Measurements from ENCODE around the gene EWSR1. TPM values are rescaled to one million over a fixed set of nuclear protein-coding genes. Genes with fewer than 3 reads are reported as not detected.

Gene EWSR1
- total RNA-seq, 1 donor from 2014 or later = 281 TPM

DNA sequence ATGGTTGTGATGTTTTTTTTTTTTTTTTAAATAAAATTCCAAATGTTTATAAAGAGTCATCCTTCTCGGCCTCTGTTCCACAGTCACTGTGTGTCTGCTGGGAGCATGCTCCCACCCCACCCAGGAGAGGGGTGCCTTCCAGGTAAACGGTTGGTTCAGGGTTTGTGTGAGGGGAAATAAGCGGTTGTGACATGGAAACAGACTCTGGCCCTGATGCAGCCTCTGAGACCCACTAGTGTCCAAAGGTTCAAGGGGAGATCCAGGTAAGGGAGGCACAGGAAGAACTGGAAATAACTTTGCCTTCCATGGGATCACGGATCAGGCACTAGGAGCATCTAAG is 32.4 kb downstream of the EWSR1 start:
- H3K4me2 ChIP-seq = no peak overlapping the region
- no peak for DNase-seq (ENCODE audit: low spot score)
- H3K27ac ChIP-seq = no peak overlapping the region
- H3K36me3 Mint-ChIP-seq = peaks cover 35% of the 10 kb centered on the region
- no peak overlapping the region for H3K4me3 ChIP-seq
- H3K9me3 ChIP-seq (ENCODE audit: low read depth) = no peaks in the 10 kb centered on the region
- peaks cover under 1% of the 10 kb centered on the region for H3K4me1 ChIP-seq
- H3K9ac ChIP-seq = no peak overlapping the region
- H3K27me3 Mint-ChIP-seq (ENCODE audit: insufficient read depth, low read depth) = peaks cover 16% of the 10 kb centered on the region
- H3K36me3 ChIP-seq = peaks cover 20% of the 10 kb centered on the region
- peaks cover 51% of the 10 kb centered on the region for H4K20me1 ChIP-seq (ENCODE audit: low read depth)
- no peak overlapping the region for H3K27ac Mint-ChIP-seq
- no peak overlapping the region for H3K4me3 Mint-ChIP-seq
- no peak overlapping the region for H2AFZ ChIP-seq (replicated peaks)
- H3K27me3 ChIP-seq = no peaks in the 10 kb centered on the region
- TF ChIP-seq EZH2phosphoT487 (IDR thresholded peaks at IDR 0.05) (no peak), EZH2 (IDR thresholded peaks at IDR 0.05) (no peak)
- TF ChIP-seq, protein P1, sequence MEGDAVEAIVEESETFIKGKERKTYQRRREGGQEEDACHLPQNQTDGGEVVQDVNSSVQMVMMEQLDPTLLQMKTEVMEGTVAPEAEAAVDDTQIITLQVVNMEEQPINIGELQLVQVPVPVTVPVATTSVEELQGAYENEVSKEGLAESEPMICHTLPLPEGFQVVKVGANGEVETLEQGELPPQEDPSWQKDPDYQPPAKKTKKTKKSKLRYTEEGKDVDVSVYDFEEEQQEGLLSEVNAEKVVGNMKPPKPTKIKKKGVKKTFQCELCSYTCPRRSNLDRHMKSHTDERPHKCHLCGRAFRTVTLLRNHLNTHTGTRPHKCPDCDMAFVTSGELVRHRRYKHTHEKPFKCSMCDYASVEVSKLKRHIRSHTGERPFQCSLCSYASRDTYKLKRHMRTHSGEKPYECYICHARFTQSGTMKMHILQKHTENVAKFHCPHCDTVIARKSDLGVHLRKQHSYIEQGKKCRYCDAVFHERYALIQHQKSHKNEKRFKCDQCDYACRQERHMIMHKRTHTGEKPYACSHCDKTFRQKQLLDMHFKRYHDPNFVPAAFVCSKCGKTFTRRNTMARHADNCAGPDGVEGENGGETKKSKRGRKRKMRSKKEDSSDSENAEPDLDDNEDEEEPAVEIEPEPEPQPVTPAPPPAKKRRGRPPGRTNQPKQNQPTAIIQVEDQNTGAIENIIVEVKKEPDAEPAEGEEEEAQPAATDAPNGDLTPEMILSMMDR (IDR thresholded peaks at IDR 0.05) = no peak
- H3K4me1 Mint-ChIP-seq = peaks cover 10% of the 10 kb centered on the region
- H3K79me2 ChIP-seq (ENCODE audit: low read depth) = peaks cover 3% of the 10 kb centered on the region
- no peaks in the 10 kb centered on the region for H3K9me3 Mint-ChIP-seq
- H3F3A ChIP-seq (ENCODE audit: low read depth) = peaks cover 71% of the 10 kb centered on the region

GRCh38 chr22:29300807-29301601 is 32.9 kb downstream of the EWSR1 start:
- Mint-ChIP-seq H3K36me3 (peaks cover 29% of the 10 kb centered on the region), H3K4me1 (peaks cover 14% of the 10 kb centered on the region), H3K9me3 (no peaks in the 10 kb centered on the region), H3K27me3 (ENCODE audit: insufficient read depth, low read depth) (peaks cover 20% of the 10 kb centered on the region), H3K4me3 (no peak overlapping the region), H3K27ac (no peak overlapping the region)
- Histone ChIP-seq H3K4me1 (peaks cover 7% of the 10 kb centered on the region), H3K27me3 (no peaks in the 10 kb centered on the region), H3K27ac (peak overlapping the region; percentile 18), H3K4me2 (no peak overlapping the region), H3K36me3 (peaks cover 15% of the 10 kb centered on the region), H2AFZ (replicated peaks) (no peak overlapping the region), H3K4me3 (no peak overlapping the region), H3F3A (ENCODE audit: low read depth) (peaks cover 71% of the 10 kb centered on the region), H4K20me1 (ENCODE audit: low read depth) (peaks cover 49% of the 10 kb centered on the region), H3K9me3 (ENCODE audit: low read depth) (no peaks in the 10 kb centered on the region), H3K9ac (no peak overlapping the region), H3K79me2 (ENCODE audit: low read depth) (no peaks in the 10 kb centered on the region)
- no peak for DNase-seq (ENCODE audit: low spot score)
- no peak for TF ChIP-seq EZH2phosphoT487 (IDR thresholded peaks at IDR 0.05)
- no peak for TF ChIP-seq EZH2 (IDR thresholded peaks at IDR 0.05)
- TF ChIP-seq, protein P1 (IDR thresholded peaks at IDR 0.05) = no peak

DNA sequence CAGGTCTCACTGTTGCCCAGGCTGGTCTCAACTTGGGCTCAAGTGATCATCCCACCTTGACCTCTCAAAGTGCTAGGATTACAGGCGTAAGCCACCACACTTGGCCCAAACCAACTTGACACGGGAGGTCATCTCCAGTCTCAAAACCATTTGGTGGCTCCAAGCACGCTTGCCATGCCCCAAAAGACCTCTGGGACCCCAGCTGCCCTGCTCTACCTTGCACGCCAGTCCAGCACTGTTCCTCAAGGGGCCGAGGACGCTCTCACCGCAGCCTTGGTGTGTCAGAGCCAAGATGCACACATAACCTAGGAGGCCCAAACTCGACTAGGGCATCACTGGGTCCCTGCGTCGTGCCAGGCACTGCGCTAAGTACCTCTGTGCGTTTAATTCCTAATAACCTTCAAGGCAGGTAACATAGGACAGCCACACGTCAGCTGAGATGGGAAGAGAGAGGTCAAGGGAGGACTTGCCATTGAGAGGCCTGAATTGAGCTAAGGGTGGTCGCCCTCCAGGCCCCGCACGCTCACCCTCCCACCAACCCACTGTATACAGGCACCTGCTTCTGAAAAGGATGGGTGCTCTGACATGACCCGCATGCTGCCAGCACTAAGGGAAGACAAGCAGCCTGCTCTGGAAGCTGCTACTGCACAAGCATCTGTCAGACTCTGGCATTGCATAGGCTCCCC is 33.8 kb downstream of the EWSR1 start:
- Histone ChIP-seq H3K9ac (no peak overlapping the region), H3K4me1 (peaks cover 7% of the 10 kb centered on the region)

GRCh38 chr22:29302402-29302680 is 34.3 kb downstream of the EWSR1 start:
- Histone ChIP-seq H3K36me3 (peaks cover 2% of the 10 kb centered on the region), H3K4me3 (no peak overlapping the region), H4K20me1 (ENCODE audit: low read depth) (peaks cover 36% of the 10 kb centered on the region), H3K9ac (no peak overlapping the region), H3K79me2 (ENCODE audit: low read depth) (no peaks in the 10 kb centered on the region), H3K4me1 (peaks cover 10% of the 10 kb centered on the region), H3K4me2 (no peak overlapping the region), H3K9me3 (ENCODE audit: low read depth) (no peaks in the 10 kb centered on the region), H3F3A (ENCODE audit: low read depth) (peaks cover 65% of the 10 kb centered on the region), H2AFZ (replicated peaks) (no peak overlapping the region), H3K27ac (no peak overlapping the region), H3K27me3 (peaks cover 3% of the 10 kb centered on the region)
- TF ChIP-seq EZH2phosphoT487 (IDR thresholded peaks at IDR 0.05) (no peak), EZH2 (IDR thresholded peaks at IDR 0.05) (no peak)
- TF ChIP-seq, protein P1 (IDR thresholded peaks at IDR 0.05) = no peak
- H3K4me3 Mint-ChIP-seq = no peak overlapping the region
- no peak for DNase-seq (ENCODE audit: low spot score)
- peaks cover 15% of the 10 kb centered on the region for H3K4me1 Mint-ChIP-seq
- no peaks in the 10 kb centered on the region for H3K9me3 Mint-ChIP-seq
- H3K36me3 Mint-ChIP-seq = peaks cover 19% of the 10 kb centered on the region
- H3K27ac Mint-ChIP-seq = no peak overlapping the region
- H3K27me3 Mint-ChIP-seq (ENCODE audit: insufficient read depth, low read depth) = peaks cover 20% of the 10 kb centered on the region

More for the DNA sequence above, 33.8 kb downstream of the EWSR1 start:
- peak overlapping the region; percentile 77 for H3K27ac Mint-ChIP-seq
- no peak overlapping the region for H3K4me3 Mint-ChIP-seq
- H3K79me2 ChIP-seq (ENCODE audit: low read depth) = no peaks in the 10 kb centered on the region
- peaks cover 24% of the 10 kb centered on the region for H3K36me3 Mint-ChIP-seq
- H3F3A ChIP-seq (ENCODE audit: low read depth) = peaks cover 70% of the 10 kb centered on the region
- no peak for DNase-seq (ENCODE audit: low spot score)
- TF ChIP-seq EZH2 (IDR thresholded peaks at IDR 0.05) = no peak
- no peak for TF ChIP-seq EZH2phosphoT487 (IDR thresholded peaks at IDR 0.05)
- no peak overlapping the region for H2AFZ ChIP-seq (replicated peaks)
- peaks cover 7% of the 10 kb centered on the region for H3K36me3 ChIP-seq
- no peaks in the 10 kb centered on the region for H3K9me3 ChIP-seq (ENCODE audit: low read depth)
- H3K9me3 Mint-ChIP-seq = no peaks in the 10 kb centered on the region
- no peak overlapping the region for H3K4me3 ChIP-seq
- no peak overlapping the region for H3K4me2 ChIP-seq
- H3K27me3 ChIP-seq = no peaks in the 10 kb centered on the region
- H3K4me1 Mint-ChIP-seq = peaks cover 14% of the 10 kb centered on the region
- H3K27ac ChIP-seq = no peak overlapping the region
- peaks cover 41% of the 10 kb centered on the region for H4K20me1 ChIP-seq (ENCODE audit: low read depth)
- peaks cover 20% of the 10 kb centered on the region for H3K27me3 Mint-ChIP-seq (ENCODE audit: insufficient read depth, low read depth)
